ENCODE measurements around the gene SUSD4.
A peak's percentile ranks its signal among the peaks of the same experiment; 100 is the strongest.

SUSD4 gene

GRCh38 chr1:223358826-223359225, 5.2 kb downstream of the SUSD4 start:
- DNase-seq: no peak

DNA sequence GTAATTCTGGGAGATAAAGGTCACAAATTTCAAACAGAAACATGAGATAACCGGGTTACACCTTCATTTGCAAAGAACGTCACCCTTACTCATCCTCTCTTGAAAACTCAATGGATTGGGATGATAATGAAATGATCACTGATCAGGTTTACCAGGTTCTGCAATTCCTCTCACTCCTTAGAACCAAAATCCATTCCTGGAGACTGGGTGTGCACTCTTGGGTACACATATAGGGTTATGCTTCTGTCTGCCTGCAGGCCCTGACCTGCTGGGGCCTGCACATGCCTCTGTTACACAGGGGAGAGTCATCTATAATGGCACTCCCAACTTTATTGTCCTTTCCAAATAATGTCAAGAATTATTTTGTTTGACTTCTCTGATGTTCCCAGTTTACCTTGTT, 8.3 kb downstream of the SUSD4 start:
- no peak for DNase-seq

- no peak for DNase-seq
Measured at GRCh38 chr1:223353939-223354338, 10.0 kb downstream of the SUSD4 start.

- DNase-seq: no peak
Measured at GRCh38 chr1:223352944-223353343, 11.0 kb downstream of the SUSD4 start.

DNA sequence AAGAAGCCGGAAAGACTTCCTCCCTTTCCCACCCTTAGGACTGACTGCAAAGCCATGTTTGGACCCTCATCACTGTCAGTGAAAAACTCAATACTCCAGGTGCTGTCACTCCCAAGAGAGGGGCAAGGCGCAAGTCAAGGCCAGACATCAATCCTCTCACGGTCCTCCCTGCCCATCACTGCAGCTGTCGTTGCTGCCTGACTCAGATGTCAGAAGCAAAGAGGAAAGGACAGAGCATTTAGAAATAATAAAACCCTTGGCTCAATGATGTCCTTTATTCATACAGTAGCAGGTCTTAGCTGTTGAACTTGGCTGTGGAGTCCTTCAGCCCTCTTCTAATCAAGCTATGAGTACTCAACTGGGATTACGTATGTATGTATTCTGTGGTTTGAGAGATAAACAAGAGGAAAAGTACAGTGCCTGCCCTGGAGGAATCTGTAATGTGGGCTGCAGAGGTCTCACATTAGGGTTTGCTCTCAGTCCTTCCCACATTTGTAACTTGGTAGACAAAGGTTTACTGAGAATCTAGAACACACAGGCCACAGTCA, 13.5 kb downstream of the SUSD4 start:
- DNase-seq: no peak

DNA sequence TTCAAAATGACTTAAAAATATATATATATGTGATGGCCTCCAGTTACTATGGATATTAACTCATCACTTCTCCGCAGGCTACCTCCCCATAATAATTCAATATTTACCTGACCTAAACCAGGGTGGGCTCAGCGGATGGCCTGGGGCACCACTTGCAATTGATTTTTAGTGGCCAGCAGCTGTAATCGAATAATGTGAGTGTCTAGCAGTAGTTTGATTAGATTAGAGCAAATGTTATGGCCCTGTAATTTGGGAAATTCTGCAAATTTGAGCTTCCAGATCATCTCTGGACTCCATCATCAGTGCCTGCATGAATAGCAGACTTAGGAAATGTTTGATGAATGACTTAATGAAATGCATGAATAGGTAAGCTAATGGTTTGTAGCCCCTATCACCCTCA, 14.7 kb downstream of the SUSD4 start:
- DNase-seq: no peak

DNA sequence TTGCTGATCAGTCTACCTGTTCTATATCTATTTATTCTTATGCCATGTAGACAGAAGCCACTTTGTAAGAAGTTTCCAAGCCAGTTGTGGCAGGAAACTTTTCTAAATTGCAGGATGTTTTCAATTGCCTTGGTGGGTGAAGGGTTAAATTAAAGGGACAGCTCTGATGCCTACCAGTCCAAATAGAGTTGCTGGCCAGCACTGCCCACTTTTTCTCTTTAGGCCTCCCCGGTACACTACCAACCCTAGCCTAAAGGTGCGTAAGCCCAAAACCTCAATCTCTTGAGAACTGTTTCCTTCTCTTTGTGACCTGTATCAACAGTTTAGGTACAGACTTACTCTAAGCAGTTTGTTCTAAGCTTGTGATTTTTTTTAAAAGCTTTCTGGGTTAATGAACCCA, 15.5 kb downstream of the SUSD4 start:
- no peak for DNase-seq

DNA sequence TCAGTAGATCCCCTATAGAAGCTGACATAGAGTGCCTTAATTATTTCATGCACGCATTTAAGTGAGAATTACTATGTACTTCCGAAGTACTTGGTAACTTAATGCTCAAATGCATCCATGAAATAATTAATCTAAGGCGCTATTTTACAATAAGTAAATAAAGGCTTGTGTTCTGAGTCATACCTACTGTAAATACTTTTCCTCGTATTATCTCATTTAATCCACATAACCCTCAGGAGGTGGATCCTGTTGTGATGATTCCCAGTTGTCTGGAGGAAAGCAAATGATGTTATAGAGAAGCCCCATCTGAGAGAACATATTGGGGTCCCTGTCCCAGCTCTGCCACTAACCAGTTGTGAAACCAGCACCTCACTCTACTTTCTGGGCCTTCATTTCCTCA, 16.4 kb downstream of the SUSD4 start:
- DNase-seq: no peak

GRCh38 chr1:223346311-223346710, 17.7 kb downstream of the SUSD4 start:
- no peak for DNase-seq

DNA sequence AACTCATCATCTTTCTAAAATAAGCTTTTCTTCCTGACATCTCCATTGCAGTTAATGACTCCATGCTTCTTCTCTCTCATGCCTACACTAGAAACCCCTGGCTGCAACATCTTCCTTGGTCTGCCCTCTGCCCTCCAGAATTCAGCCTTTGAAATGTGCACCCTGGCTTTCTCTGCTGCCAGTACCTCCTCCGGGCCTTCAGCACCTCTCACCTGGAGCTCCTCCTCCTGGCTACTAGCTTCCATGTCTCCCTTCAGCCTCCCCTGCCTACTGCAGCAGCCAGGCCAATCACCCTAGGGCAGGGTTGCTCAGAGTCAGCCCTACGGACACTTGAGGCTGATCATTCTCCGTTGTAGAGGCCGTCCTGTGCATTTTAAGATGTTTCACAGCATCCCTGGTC, 18.3 kb downstream of the SUSD4 start:
- DNase-seq: no peak

DNA sequence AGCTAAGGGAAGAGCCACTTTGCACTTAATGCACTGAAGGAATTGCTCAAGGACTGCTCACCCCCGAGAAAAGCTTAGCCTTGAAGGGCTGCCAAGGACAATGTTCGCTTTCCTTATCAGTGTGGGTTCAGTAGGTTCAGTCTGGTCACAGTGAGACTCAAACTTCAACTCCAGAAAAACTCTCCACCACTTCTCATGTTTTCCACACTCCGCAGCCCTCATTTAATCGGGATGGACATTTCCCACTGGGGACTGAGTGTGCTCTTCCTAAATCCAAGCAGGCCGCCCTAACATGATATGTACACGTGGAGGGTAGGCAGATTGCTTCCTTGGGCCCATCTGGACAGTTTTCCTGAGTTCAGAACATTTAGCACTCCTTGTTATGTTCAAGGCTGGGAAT, 19.5 kb downstream of the SUSD4 start:
- DNase-seq: no peak

- DNase-seq: no peak
Measured at GRCh38 chr1:223343692-223344091, 20.3 kb downstream of the SUSD4 start.

GRCh38 chr1:223341121-223341520, 22.9 kb downstream of the SUSD4 start:
- peak; percentile 35 for DNase-seq

- no peak for DNase-seq
Measured at GRCh38 chr1:223340637-223341036, 23.3 kb downstream of the SUSD4 start.

GRCh38 chr1:223339861-223340260, 24.1 kb downstream of the SUSD4 start:
- no peak for DNase-seq

DNA sequence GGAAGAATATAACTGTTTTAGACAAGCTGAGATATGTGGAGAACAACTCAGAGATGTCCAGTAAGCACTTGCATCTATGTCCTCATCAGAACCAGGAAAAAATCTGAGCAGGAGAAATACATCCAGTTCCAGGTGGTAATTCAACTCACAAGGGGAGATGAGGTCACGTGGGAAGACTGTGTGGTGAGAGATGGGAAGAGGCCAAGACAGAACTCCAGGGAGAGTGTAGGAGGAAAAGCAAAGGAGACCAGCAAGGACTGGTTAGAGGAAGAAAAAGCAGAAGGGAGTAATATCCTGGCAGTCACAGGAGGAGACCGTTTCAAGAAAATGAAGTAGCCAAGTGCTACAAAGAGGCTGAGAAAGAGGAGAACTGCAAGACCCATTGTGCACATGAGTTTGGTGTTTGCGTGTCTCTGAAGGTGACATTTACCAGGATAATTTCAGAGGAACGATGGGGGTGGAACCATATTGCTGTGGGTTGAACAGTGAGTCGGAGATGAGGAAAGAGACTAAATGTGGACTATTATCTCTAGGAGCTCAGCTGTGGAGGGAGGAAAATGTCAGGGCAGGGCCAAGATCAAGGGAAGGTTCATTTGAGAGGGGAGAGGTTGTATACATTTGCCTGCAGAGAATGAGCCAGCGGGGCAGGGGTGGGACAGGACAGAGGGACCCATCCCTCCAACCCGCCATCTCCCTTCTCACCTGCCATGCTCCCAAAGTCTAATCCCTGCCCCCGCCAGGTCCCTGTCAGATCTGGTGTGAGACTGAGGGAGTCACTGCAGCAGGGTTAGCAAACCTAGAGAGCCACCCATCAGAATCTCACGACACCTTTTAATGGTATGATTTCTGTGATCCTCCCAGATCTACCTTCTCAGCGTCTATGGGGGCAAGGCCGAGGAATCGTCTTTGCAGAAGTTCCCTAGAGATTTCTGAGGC, 24.9 kb downstream of the SUSD4 start:
- DNase-seq: peak; percentile 7

- DNase-seq: no peak
Measured at GRCh38 chr1:223337174-223337869, 26.7 kb downstream of the SUSD4 start.

- DNase-seq: no peak
Measured at GRCh38 chr1:223334156-223334555, 29.8 kb downstream of the SUSD4 start.

DNA sequence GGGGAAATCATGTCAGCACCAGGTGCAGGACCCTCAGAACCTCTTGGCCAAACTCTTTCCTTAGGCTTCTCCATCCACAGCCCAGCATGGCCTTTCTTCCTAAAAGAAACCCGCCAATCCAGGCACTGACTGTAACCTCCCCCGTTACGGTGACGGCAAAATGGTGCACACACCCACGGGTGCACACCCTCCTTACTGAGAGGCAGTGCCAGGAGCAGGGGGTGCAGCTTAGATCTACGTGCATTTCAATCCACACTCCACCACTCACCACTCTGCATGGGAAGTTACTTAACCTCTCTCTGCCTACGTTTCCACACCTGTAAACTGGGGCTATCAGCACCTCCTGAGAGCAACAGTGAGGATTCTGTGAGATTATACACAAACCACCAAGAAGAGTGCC, 31.0 kb downstream of the SUSD4 start:
- DNase-seq: no peak

GRCh38 chr1:223331929-223332328, 32.0 kb downstream of the SUSD4 start:
- peak; percentile 77 for DNase-seq

DNA sequence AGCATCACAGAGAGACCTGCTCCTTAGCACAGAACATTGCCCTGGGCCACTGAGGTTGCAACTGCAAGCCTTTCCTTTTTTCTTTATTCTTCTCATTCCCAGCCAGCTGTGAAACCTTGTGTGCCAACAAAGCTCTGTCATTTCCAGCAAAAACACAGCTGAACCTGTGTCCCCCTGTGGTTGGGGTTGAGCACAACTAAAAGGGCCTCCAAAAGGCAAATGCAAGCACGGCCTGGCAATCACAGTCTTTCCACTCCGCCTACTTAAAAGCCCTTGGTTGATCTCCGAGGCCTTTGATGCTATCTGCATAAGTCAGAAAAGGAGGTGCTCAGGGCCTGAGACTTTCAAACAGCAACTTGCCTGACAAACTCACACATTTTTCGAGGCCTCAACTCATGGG, 32.7 kb downstream of the SUSD4 start:
- no peak for DNase-seq

GRCh38 chr1:223330466-223330865, 33.5 kb downstream of the SUSD4 start:
- DNase-seq: no peak

- DNase-seq: no peak
Measured at GRCh38 chr1:223329664-223330415, 34.1 kb downstream of the SUSD4 start.

All from fibroblast of skin of right quadriceps (primary cell).